ENCODE data around the gene MRPL20. TPM values are rescaled to one million over a fixed set of nuclear protein-coding genes. Genes with fewer than 3 reads are reported as not detected.
"Not testable (repeated sequence)": the region's sequence is repeated elsewhere in the genome, so short reads cannot be mapped to it uniquely, and the experiment has no call there.

MRPL20 gene
- total RNA-seq, 2 donors from 2014 or later = 72.8 to 85.9 TPM

DNA sequence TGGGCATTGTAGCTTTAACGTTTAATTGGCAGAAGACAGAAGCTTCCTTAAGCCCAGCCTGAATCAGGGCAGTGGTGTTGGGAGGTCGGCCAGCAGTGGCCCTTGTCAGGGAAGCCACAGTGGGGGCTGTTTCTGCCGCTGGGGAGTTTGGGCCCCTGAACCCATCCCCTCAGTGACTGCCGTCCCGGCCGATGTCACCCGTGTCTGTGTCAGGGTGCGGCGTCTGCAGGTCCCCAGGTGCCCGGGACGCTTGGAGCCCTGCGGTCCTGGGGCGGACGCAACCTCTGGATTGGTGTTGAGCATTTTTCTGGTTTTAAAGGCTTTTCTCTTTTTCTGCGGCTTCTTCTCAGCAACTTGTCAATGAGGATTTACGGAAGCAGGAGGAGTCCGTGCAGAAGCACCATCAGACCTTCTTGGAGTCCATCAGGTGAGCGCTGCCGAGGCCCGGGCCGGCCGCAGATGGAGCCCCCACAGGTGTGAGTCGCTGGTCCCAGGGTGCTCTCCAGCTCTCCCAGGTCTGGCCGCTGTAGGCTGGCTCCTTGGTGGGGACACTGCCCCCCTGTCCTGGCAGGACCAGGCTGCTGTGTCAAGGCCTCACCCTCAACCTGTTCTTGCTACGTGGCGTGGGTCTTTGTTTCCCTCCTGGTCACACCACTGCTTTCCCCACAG lies 44.7 kb upstream of the MRPL20 start:
- 87 to 93% methylated on average over 22 to 26 of the region's 26 CpGs for WGBS, 2 donors
- Histone ChIP-seq H3K27ac (no peak overlapping the region), H3K27me3 (no peaks in the 10 kb centered on the region), H3K4me3 (no peak overlapping the region), H3K9me3 (no peaks in the 10 kb centered on the region), H3K36me3 (replicated peaks in 1 of 2; ENCODE audit: insufficient read depth in 1 of 2, low read depth in 2 of 2) (no peaks in the 10 kb centered on the region), H3K4me1 (no peaks in the 10 kb centered on the region)
- ATAC-seq = no peak
- intact Hi-C loops (cut with DNase I) = no loop called here
- DNase-seq = no peak
- TF ChIP-seq, protein P1, sequence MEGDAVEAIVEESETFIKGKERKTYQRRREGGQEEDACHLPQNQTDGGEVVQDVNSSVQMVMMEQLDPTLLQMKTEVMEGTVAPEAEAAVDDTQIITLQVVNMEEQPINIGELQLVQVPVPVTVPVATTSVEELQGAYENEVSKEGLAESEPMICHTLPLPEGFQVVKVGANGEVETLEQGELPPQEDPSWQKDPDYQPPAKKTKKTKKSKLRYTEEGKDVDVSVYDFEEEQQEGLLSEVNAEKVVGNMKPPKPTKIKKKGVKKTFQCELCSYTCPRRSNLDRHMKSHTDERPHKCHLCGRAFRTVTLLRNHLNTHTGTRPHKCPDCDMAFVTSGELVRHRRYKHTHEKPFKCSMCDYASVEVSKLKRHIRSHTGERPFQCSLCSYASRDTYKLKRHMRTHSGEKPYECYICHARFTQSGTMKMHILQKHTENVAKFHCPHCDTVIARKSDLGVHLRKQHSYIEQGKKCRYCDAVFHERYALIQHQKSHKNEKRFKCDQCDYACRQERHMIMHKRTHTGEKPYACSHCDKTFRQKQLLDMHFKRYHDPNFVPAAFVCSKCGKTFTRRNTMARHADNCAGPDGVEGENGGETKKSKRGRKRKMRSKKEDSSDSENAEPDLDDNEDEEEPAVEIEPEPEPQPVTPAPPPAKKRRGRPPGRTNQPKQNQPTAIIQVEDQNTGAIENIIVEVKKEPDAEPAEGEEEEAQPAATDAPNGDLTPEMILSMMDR (IDR thresholded peaks at IDR 0.05) = no peak
- TF ChIP-seq POLR2A (IDR thresholded peaks at IDR 0.05) = no peak

DNA sequence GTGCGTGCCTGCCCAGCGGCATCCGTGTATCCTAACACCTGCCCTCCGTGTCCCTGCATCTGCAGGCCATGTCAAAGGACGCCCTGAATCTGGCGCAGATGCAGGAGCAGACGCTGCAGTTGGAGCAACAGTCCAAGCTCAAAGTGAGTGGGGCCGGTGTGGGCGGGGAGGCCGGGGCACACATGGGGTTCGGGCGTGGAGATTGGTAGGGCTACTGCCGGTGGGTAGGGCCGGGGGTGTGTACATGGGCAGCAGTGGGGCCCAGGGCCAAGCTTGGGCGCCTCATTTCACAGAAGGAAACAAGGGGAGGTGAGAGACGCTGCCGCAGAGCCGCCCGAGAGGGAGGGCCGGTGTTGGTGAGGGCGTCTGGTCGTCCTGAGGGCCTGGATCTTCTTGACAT lies 43.5 kb upstream of the MRPL20 start:
- H3K27ac ChIP-seq; H3K9me3 ChIP-seq; H3K4me3 ChIP-seq; H3K4me1 ChIP-seq; H3K27me3 ChIP-seq; intact Hi-C loops (cut with DNase I); ATAC-seq; H3K36me3 ChIP-seq (replicated peaks in 1 of 2; ENCODE audit: insufficient read depth in 1 of 2, low read depth in 2 of 2); DNase-seq: not testable (repeated sequence)
- WGBS, 2 donors = 79 to 82% methylated on average over 21 to 22 of the region's 22 CpGs

DNA sequence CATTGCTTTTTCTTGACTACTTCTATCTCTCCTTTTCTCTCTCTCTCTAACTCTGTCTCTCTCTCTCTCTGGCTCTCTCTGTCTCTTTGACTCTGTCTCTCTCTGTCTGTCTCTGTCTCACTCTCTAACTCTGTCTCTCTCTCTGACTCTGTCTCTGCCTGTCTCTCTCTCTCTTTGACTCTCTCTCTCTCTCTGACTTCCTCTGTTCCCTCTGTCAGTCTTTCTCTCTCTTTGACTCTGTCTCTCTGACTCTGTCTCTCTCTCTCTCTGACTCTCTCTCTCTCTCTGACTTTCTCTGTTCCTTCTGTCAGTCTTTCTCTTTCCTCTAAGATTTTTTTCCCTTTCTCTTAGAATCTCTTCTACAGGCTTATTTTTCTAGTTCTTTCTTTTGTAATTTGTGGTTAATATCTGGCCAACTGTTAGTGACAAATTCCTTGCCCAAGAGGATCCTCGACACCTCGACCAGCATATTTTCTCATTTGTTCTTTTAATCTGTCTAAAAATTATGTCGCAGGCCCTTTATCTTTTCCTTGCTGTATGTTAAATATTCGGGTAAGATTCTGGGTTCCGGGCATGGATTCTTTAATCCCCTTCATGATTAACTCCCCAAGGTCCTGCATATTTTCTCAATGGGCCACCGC lies 42.1 kb upstream of the MRPL20 start, which contains the start of gene ATAD3C:
ATAD3C (plus strand) TSS at position 591 of the 641 bp plus-strand sequence. CDS start 995 bp downstream, outside the sequence.
- no peak for DNase-seq
- Histone ChIP-seq H3K27ac (no peak within 1 kb of the TSS), H3K27me3 (no peaks in the 10 kb centered on the region), H3K4me3 (no peak within 1 kb of the TSS), H3K36me3 (replicated peaks in 1 of 2; ENCODE audit: insufficient read depth in 1 of 2, low read depth in 2 of 2) (no peaks in the 10 kb centered on the region), H3K9me3 (no peaks in the 10 kb centered on the region), H3K4me1 (no peaks in the 10 kb centered on the region)
- no peak for ATAC-seq
- intact Hi-C loops (cut with DNase I) = no loop called here
- TF ChIP-seq POLR2A (IDR thresholded peaks at IDR 0.05) = no peak
- TF ChIP-seq, protein P1 (IDR thresholded peaks at IDR 0.05) = no peak
- WGBS, 2 donors = 62 to 67% methylated on average over 6 of the region's 6 CpGs

DNA sequence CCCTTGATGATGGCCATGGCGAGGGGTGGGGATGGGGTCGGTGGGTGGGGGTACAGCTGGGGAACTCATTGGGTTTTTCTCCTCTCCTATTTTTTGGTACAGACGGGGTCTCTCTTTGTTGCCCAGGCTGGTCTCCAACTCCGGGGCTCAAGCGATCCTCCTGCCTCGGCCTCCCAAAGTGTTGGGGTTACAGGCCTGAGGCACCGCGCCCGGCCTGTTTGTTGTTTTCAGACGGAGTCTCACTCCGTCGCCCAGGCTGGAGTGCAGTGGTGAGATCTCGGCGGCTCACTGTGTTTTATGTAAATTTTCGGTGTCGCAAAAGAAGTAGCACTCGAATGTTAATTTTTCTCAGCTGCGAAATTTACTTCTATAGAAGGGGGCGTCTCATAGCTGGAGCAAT lies 39.5 kb upstream of the MRPL20 start:
- 84 to 89% methylated on average over 19 of the region's 19 CpGs for WGBS, 2 donors
- H3K27ac ChIP-seq, ATAC-seq: not testable (repeated sequence)

DNA sequence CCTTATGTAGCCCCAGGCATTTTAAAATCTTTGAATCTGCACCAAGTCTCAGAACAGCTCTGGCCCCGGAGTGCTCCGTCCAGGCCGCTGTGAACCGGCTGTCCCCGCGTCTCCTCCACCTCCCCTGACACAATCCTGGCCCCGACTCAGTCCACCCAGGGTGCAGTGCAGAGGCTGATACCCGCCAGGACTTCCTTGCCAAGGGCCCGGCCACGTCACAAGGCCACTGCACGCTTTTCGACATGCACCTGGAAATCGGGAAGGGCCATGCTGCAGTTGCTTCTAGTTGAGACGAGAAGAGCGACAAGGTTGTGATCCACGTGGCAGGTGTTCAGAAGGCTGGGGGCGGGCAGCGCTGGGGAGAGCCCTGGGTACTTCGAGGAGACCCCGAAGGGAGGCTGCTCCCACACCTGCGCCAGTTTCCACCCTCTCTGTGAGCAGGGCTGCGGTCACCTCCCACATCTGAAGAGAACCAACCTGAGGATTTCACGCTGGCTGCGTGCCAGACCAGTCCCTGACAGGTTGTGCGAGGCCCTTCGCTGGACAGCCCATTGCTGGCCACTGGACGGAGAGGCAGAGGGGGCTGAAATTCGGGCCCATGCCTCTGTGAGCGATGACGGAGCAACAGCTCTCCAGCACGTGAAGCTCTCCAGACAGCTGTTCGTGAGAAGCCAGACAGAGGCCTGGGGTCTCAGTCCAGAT lies 35.1 kb upstream of the MRPL20 start:
- peak; percentile 45 for ATAC-seq
- peak overlapping the region in 3 of 4 donors; percentile 46 to 64 (median 50) for H3K27ac ChIP-seq
- 55 to 59% methylated on average over 10 to 32 of the region's 32 CpGs for WGBS, 2 donors
- no peaks in the 10 kb centered on the region for H3K36me3 ChIP-seq (replicated peaks in 1 of 2; ENCODE audit: insufficient read depth in 1 of 2, low read depth in 2 of 2)
- intact Hi-C loops (cut with DNase I) = no loop called here
- H3K4me1 ChIP-seq = peaks cover 41% of the 10 kb centered on the region
- H3K9me3 ChIP-seq = no peaks in the 10 kb centered on the region
- TF ChIP-seq, protein P1 (IDR thresholded peaks at IDR 0.05) = no peak
- peak; percentile 15 to 30 (median 20) for TF ChIP-seq POLR2A (IDR thresholded peaks at IDR 0.05)
- no peak overlapping the region for H3K4me3 ChIP-seq
- peak; percentile 66 to 86 (median 80) for DNase-seq
- no peaks in the 10 kb centered on the region for H3K27me3 ChIP-seq

More for the DNA sequence above, 39.5 kb upstream of the MRPL20 start:
- H3K9me3 ChIP-seq; H3K36me3 ChIP-seq (replicated peaks in 1 of 2; ENCODE audit: insufficient read depth in 1 of 2, low read depth in 2 of 2); H3K27me3 ChIP-seq; intact Hi-C loops (cut with DNase I); H3K4me1 ChIP-seq; DNase-seq; H3K4me3 ChIP-seq: not testable (repeated sequence)

All from body of pancreas (tissue), 4 donors.